HEK293T (cell line): ENCODE results near the gene AEBP2.

Source experiments
- ELF4 ChIP-seq: fragments of 450-650 bp; IDR thresholded peaks from 2 replicates; pipeline ENCODE4 v1.6.1; 2017; ENCODE audit warnings: antibody characterized with exemption
- FOXA1 ChIP-seq: fragments of 450-650 bp; IDR thresholded peaks from 2 replicates; pipeline ENCODE4 v1.6.1; 2016; ENCODE audit warnings: mild to moderate bottlenecking
- FOXM1 ChIP-seq: fragments of 450-650 bp; IDR thresholded peaks from 2 replicates; pipeline ENCODE4 v1.6.1; 2017; ENCODE audit warnings: mild to moderate bottlenecking, borderline replicate concordance
- HDGF ChIP-seq: fragments of 450-650 bp; IDR thresholded peaks from 2 replicates; pipeline ENCODE4 v1.6.1; 2017; ENCODE audit warnings: antibody characterized with exemption, borderline replicate concordance
- LEF1 ChIP-seq: fragments of 450-650 bp; IDR thresholded peaks from 2 replicates; pipeline ENCODE4 v1.6.1; 2017; ENCODE audit warnings: mild to moderate bottlenecking, borderline replicate concordance
- SP1 ChIP-seq: fragments of 450-650 bp; IDR thresholded peaks from 2 replicates; pipeline ENCODE4 v1.6.1; 2017
- TARDBP ChIP-seq: fragments of 450-650 bp; IDR thresholded peaks from 2 replicates; pipeline ENCODE4 v1.6.1; 2016

DNA sequence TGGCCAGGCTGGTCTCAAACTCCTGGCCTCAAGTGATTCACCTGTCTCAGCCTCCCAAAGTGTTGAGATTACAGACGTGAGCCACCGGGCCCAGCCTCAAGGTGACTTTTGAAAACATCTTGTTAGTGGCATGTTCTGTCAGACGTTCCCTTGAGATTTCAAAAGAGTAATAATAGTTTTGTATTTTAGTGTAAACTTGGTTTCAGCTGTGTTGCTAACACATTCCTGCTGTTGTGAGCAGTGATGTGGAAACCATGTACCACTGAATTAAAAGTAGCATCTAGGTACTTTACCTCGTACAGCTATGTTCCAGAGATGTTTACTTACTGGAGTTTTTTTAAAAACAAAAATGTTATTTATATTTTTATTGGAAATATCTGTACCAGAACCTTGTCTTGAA lies 111.3 kb downstream of the AEBP2 start:
- TF ChIP-seq ELF4: no peak
- no peak for TF ChIP-seq FOXM1
- no peak for TF ChIP-seq TARDBP
- no peak for TF ChIP-seq SP1
- no peak for TF ChIP-seq HDGF
- no peak for TF ChIP-seq FOXA1
- no peak for TF ChIP-seq LEF1
